ENCODE data around the gene SPRYD3. TPM values are rescaled to one million over a fixed set of nuclear protein-coding genes. Genes with fewer than 3 reads are reported as not detected.

The SPRYD3 gene
- total and polyA plus RNA-seq, 9 donors = 28.5 to 88.1 (median 66.6) TPM

DNA sequence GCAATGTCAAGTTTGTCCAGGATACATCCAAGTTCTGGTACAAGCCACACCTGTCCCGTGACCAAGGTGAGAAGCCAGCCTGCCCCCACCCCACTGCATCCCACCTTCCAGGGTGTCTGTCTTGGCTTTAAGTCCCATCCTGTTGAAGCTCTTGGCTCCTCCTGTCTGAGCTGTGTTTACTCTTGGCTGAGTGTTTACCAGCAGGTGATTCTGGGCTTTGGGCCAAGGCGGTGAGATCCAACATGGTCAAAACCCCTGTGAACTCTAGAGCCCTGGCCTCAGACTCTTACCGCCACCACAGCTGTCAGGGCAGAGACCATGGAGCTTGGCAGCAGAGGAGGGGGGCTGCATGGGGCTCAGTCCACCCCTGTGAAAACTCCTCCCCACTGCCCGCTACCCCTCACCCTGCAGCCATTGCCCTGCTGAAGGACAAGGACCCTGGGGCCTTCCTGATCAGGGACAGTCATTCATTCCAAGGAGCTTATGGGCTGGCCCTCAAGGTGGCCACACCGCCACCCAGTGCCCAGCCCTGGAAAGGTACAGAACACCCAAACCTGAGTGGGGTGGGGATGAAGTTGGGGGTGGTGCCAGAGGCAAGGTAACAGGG lies 17.7 kb downstream of the SPRYD3 start:
- Histone ChIP-seq H3K4me1 (ENCODE audit: insufficient read depth) (peaks cover 20% of the 10 kb centered on the region), H3K27ac (peak overlapping the region; percentile 42 to 64), H3K36me3 (no peaks in the 10 kb centered on the region), H3K9me3 (no peaks in the 10 kb centered on the region), H3K27me3 (no peaks in the 10 kb centered on the region), H3K4me3 (no peak overlapping the region)
- DNase-seq = peak; percentile 44 to 67 (median 54)
- 81 to 89% (median 86%) methylated on average over 5 of the region's 5 CpGs for WGBS, 3 donors
- TF ChIP-seq EP300 (IDR thresholded peaks at IDR 0.05) = no peak
- intact Hi-C loops (cut with DNase I) = no loop called here

GRCh38 chr12:53060721-53061276 lies 18.4 kb downstream of the SPRYD3 start:
- WGBS, 3 donors = 56 to 64% (median 60%) methylated on average over 17 to 18 of the region's 18 CpGs
- TF ChIP-seq, protein P1, sequence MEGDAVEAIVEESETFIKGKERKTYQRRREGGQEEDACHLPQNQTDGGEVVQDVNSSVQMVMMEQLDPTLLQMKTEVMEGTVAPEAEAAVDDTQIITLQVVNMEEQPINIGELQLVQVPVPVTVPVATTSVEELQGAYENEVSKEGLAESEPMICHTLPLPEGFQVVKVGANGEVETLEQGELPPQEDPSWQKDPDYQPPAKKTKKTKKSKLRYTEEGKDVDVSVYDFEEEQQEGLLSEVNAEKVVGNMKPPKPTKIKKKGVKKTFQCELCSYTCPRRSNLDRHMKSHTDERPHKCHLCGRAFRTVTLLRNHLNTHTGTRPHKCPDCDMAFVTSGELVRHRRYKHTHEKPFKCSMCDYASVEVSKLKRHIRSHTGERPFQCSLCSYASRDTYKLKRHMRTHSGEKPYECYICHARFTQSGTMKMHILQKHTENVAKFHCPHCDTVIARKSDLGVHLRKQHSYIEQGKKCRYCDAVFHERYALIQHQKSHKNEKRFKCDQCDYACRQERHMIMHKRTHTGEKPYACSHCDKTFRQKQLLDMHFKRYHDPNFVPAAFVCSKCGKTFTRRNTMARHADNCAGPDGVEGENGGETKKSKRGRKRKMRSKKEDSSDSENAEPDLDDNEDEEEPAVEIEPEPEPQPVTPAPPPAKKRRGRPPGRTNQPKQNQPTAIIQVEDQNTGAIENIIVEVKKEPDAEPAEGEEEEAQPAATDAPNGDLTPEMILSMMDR (IDR thresholded peaks at IDR 0.05) = no peak
- TF ChIP-seq EP300 (IDR thresholded peaks at IDR 0.05) (no peak), POLR2A (IDR thresholded peaks at IDR 0.05) (no peak)
- peak in 4 of 5 donors; percentile 61 to 70 (median 66) for DNase-seq
- peak overlapping the region; percentile 42 to 64 for H3K27ac ChIP-seq
- H3K27me3 ChIP-seq = no peaks in the 10 kb centered on the region
- H3K9me3 ChIP-seq = no peaks in the 10 kb centered on the region
- H3K4me1 ChIP-seq (ENCODE audit: insufficient read depth) = peaks cover 17% of the 10 kb centered on the region
- no peaks in the 10 kb centered on the region for H3K36me3 ChIP-seq
- intact Hi-C loops (cut with DNase I) = no loop called here
- no peak overlapping the region for H3K4me3 ChIP-seq

- intact Hi-C loops (cut with DNase I) = no loop called here
- TF ChIP-seq POLR2A (IDR thresholded peaks at IDR 0.05) (no peak), EP300 (IDR thresholded peaks at IDR 0.05) (no peak)
- TF ChIP-seq, protein P1 (IDR thresholded peaks at IDR 0.05) = no peak
- Histone ChIP-seq H3K4me3 (no peak overlapping the region), H3K36me3 (no peaks in the 10 kb centered on the region), H3K27me3 (no peaks in the 10 kb centered on the region), H3K9me3 (no peaks in the 10 kb centered on the region), H3K27ac (peak overlapping the region; percentile 42 to 64), H3K4me1 (ENCODE audit: insufficient read depth) (peaks cover 17% of the 10 kb centered on the region)
- DNase-seq = peak in 1 of 5 donors; percentile 31
- 73 to 82% (median 79%) methylated on average over 17 of the region's 17 CpGs for WGBS, 3 donors
Observed at GRCh38 chr12:53060064-53060720, 19.0 kb downstream of the SPRYD3 start.

- Histone ChIP-seq H3K4me3 (no peak overlapping the region), H3K27ac (peak overlapping the region in 1 of 2 donors; percentile 20), H3K4me1 (ENCODE audit: insufficient read depth) (peaks cover 15% of the 10 kb centered on the region), H3K9me3 (no peaks in the 10 kb centered on the region), H3K36me3 (no peaks in the 10 kb centered on the region), H3K27me3 (no peaks in the 10 kb centered on the region)
- 86 to 87% (median 87%) methylated on average over 19 to 24 of the region's 24 CpGs for WGBS, 3 donors
- TF ChIP-seq EP300 (IDR thresholded peaks at IDR 0.05) (no peak), POLR2A (IDR thresholded peaks at IDR 0.05) (no peak)
- TF ChIP-seq, protein P1 (IDR thresholded peaks at IDR 0.05) = no peak
- peak in 2 of 5 donors; percentile 43 to 48 for DNase-seq
- intact Hi-C loops (cut with DNase I) = no loop called here
Observed at GRCh38 chr12:53059434-53060063, 19.6 kb downstream of the SPRYD3 start.

All from ovary (tissue), 9 donors.